Activated CD8-positive, alpha-beta T cell treated with anti-CD3 and anti-CD28 coated beads for 36 hours (primary cell): ENCODE results near the gene TBKBP1. TPM values are rescaled to one million over a fixed set of nuclear protein-coding genes. Genes with fewer than 3 reads are reported as not detected.

ENCODE experiments used
- ATAC-seq: fragments of 200-7000 bp; cut with Tn5 transposase; one replicate; pipeline ENCODE4 v1.10.0; 2021; ENCODE audit warnings: mild to moderate bottlenecking, moderate library complexity
- CTCF ChIA-PET: fragments of 350-600 bp; sonication (Branson Sonifier 250); formaldehyde crosslinking; loops from one replicate; lab custom pipeline; 2021; ENCODE audit warnings: antibody characterized with exemption; lab: Charles Lee
- POLR2A ChIA-PET: fragments of 350-600 bp; sonication (Branson Sonifier 250); formaldehyde crosslinking; loops from one replicate; lab custom pipeline; 2021; ENCODE audit warnings: antibody characterized with exemption; lab: Charles Lee
- DNase-seq: peaks from one replicate; pipeline ENCODE4 v3.0.0-alpha.2; 2020
- H3K27ac Mint-ChIP-seq: one replicate; pipeline ENCODE4 v1.8.0; 2021; ENCODE audit warnings: mild to moderate bottlenecking, mixed read lengths
- H3K27me3 Mint-ChIP-seq: one replicate; pipeline ENCODE4 v1.8.0; 2021; ENCODE audit warnings: mixed read lengths
- H3K36me3 Mint-ChIP-seq: one replicate; pipeline ENCODE4 v1.8.0; 2021; ENCODE audit warnings: low read depth, mixed read lengths
- H3K4me1 Mint-ChIP-seq: one replicate; pipeline ENCODE4 v1.8.0; 2021; ENCODE audit warnings: low read depth, mixed read lengths
- H3K4me3 Mint-ChIP-seq: one replicate; pipeline ENCODE4 v1.8.0; 2021; ENCODE audit warnings: mild to moderate bottlenecking, moderate library complexity, mixed read lengths
- H3K9me3 Mint-ChIP-seq: one replicate; pipeline ENCODE4 v1.8.0; 2021; ENCODE audit warnings: mixed read lengths
- CTCF ChIP-seq: fragments of 200-600 bp; IDR thresholded peaks from one replicate; pipeline ENCODE4 v1.8.0; 2022; ENCODE audit warnings: antibody characterized with exemption, mild to moderate bottlenecking
- intact Hi-C: fragments of 100-400 bp; cut with micrococcal nuclease; formaldehyde crosslinking; loops from one replicate; pipeline ENCODE4 v1.10.0; 2022
- total RNA-seq, 2 experiments: library from RNA; stranded (reverse); gene quantifications; one replicate each; pipeline ENCODE4 v1.2.3, GENCODE V29; 2021

TBKBP1 gene
- total RNA-seq, 2 experiments from 2014 or later = 12.4 to 13.6 TPM

GRCh38 chr17:47686276-47686635, 7.7 kb upstream of the TBKBP1 start:
- Mint-ChIP-seq H3K4me3 (no peak overlapping the region), H3K4me1 (peaks cover 23% of the 10 kb centered on the region), H3K27ac (peak overlapping the region; percentile 53), H3K27me3 (no peaks in the 10 kb centered on the region), H3K36me3 (peaks cover 49% of the 10 kb centered on the region), H3K9me3 (no peaks in the 10 kb centered on the region)
- no peak for TF ChIP-seq CTCF
- intact Hi-C loops = no loop called here
- ChIA-PET CTCF (interaction anchor here (2.6 to 3.0 kb wide), 2 partner anchors 12 to 104 kb away, joined by 7 to 10 read pairs; no protein-coding TSS in a partner anchor), POLR2A (interaction anchor here (1.1 kb wide), 1 partner anchor 49 kb away, joined by 3 read pairs; no protein-coding TSS in a partner anchor)
- DNase-seq = no peak
- ATAC-seq = no peak

- ATAC-seq (no peak), DNase-seq (no peak)
- ChIA-PET CTCF (interaction anchor here (0.8 to 3.0 kb wide), 12 partner anchors 8 to 103 kb away, joined by 3 to 10 read pairs (median 5); partner anchors contain the start of gene TBX21), POLR2A (interaction anchor here (0.9 to 3.4 kb wide), 9 partner anchors 7 to 46 kb away, joined by 3 to 18 read pairs (median 4); partner anchors contain the start of gene TBX21)
- no peak for TF ChIP-seq CTCF
- Mint-ChIP-seq H3K36me3 (peaks cover 48% of the 10 kb centered on the region), H3K27ac (peak overlapping the region; percentile 53), H3K27me3 (no peaks in the 10 kb centered on the region), H3K9me3 (no peaks in the 10 kb centered on the region), H3K4me1 (peaks cover 23% of the 10 kb centered on the region), H3K4me3 (no peak overlapping the region)
- intact Hi-C loops = no loop called here
Measured at GRCh38 chr17:47686664-47687327, 7.2 kb upstream of the TBKBP1 start.

GRCh38 chr17:47687328-47687690, 6.7 kb upstream of the TBKBP1 start:
- ATAC-seq (no peak), DNase-seq (no peak)
- CTCF ChIA-PET = interaction anchor here (0.8 to 3.0 kb wide), 12 partner anchors 9 to 103 kb away, joined by 3 to 10 read pairs (median 5); partner anchors contain the start of gene TBX21
- intact Hi-C loops = no loop called here
- peak overlapping the region; percentile 53 for H3K27ac Mint-ChIP-seq
- no peak overlapping the region for H3K4me3 Mint-ChIP-seq
- H3K27me3 Mint-ChIP-seq = no peaks in the 10 kb centered on the region
- H3K36me3 Mint-ChIP-seq = peaks cover 42% of the 10 kb centered on the region
- POLR2A ChIA-PET = interaction anchor here (0.6 to 3.4 kb wide), 15 partner anchors 8 to 48 kb away, joined by 3 to 18 read pairs (median 4); partner anchors contain the start of gene TBX21
- TF ChIP-seq CTCF = no peak
- peaks cover 23% of the 10 kb centered on the region for H3K4me1 Mint-ChIP-seq
- no peaks in the 10 kb centered on the region for H3K9me3 Mint-ChIP-seq

- intact Hi-C loops = no loop called here
- no peaks in the 10 kb centered on the region for H3K27me3 Mint-ChIP-seq
- ChIA-PET POLR2A (interaction anchor here (0.6 to 3.4 kb wide), 15 partner anchors 8 to 48 kb away, joined by 3 to 18 read pairs (median 4); partner anchors contain the start of gene TBX21), CTCF (interaction anchor here (0.8 to 3.0 kb wide), 15 partner anchors 9 to 105 kb away, joined by 3 to 10 read pairs (median 5); partner anchors contain the start of gene TBX21)
- no peak overlapping the region for H3K4me3 Mint-ChIP-seq
- no peak for DNase-seq
- peaks cover 24% of the 10 kb centered on the region for H3K4me1 Mint-ChIP-seq
- H3K9me3 Mint-ChIP-seq = no peaks in the 10 kb centered on the region
- TF ChIP-seq CTCF = no peak
- no peak overlapping the region for H3K27ac Mint-ChIP-seq
- no peak for ATAC-seq
- peaks cover 38% of the 10 kb centered on the region for H3K36me3 Mint-ChIP-seq
Measured at GRCh38 chr17:47687748-47688147, 6.2 kb upstream of the TBKBP1 start.

- ATAC-seq (no peak), DNase-seq (no peak)
- no peak for TF ChIP-seq CTCF
- intact Hi-C loops = no loop called here
- no peaks in the 10 kb centered on the region for H3K9me3 Mint-ChIP-seq
- H3K4me1 Mint-ChIP-seq = peaks cover 34% of the 10 kb centered on the region
- no peak overlapping the region for H3K27ac Mint-ChIP-seq
- H3K36me3 Mint-ChIP-seq = peaks cover 19% of the 10 kb centered on the region
- ChIA-PET POLR2A (interaction anchor here (3.4 to 18.8 kb wide), 3 partner anchors 11 to 44 kb away, joined by 14 to 493 read pairs (median 28); partner anchors contain the start of gene TBX21), CTCF (interaction anchor here (0.8 to 1.1 kb wide), 2 partner anchors 9 to 100 kb away, joined by 4 read pairs; no protein-coding TSS in a partner anchor)
- no peak overlapping the region for H3K4me3 Mint-ChIP-seq
- H3K27me3 Mint-ChIP-seq = no peaks in the 10 kb centered on the region
Measured at GRCh38 chr17:47690121-47690520, 3.8 kb upstream of the TBKBP1 start.
